ENCODE data around the gene RAPGEF2.
"Not testable (repeated sequence)": the region's sequence is repeated elsewhere in the genome, so short reads cannot be mapped to it uniquely, and the experiment has no call there.

- peak; percentile 69 for TF ChIP-seq CTCF (IDR thresholded peaks at IDR 0.05)
- TF ChIP-seq POLR2AphosphoS5 (IDR thresholded peaks at IDR 0.05; ENCODE audit: low read depth, low read length); SIN3A (IDR thresholded peaks at IDR 0.05; ENCODE audit: borderline replicate concordance, insufficient read depth, low read depth, low read length); REST (IDR thresholded peaks at IDR 0.05; ENCODE audit: insufficient read depth in 1 of 2, low read depth in 2 of 2, low read length in 1 of 2); TCF7L2 (IDR thresholded peaks at IDR 0.05; ENCODE audit: low read depth, low read length): not testable (repeated sequence)
These were observed 213.0 kb downstream of the RAPGEF2 start for GRCh38 chr4:159315879-159316278.

Measured in Panc1 (cell line).